Measurements from ENCODE around the gene BMP2K. TPM values are rescaled to one million over a fixed set of nuclear protein-coding genes. Genes with fewer than 3 reads are reported as not detected.

Gene BMP2K
- total RNA-seq, 6 donors from 2014 or later: 34.2 to 50.3 (median 42.1) TPM

DNA sequence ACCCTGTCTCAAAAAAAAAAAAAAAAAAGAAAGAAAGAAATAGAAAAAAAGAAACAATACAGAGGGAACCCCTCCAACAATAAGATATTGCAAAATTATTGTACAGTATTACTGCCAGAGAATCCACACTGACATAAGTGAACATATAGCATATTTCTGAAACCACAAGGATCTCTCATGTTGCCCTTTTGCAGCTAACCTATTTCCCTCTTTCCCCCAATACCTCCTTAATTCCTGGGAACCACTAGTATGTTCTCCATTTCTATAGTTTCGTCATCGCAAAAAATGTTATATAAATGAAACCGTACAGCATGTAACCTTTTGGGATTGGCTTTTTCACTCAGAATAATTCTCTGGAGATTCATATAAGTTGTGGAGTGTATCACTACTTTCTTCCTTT is 20.0 kb upstream of the BMP2K start:
- no peaks in the 10 kb centered on the region for H3K27me3 ChIP-seq
- H3K9me3 ChIP-seq: no peaks in the 10 kb centered on the region
- ATAC-seq (ENCODE audit: low FRiP score in 2 of 2): no peak
- no peak overlapping the region for H3K27ac ChIP-seq
- H3K4me1 ChIP-seq: no peaks in the 10 kb centered on the region
- no peak overlapping the region for H3K4me3 ChIP-seq
- no peak for TF ChIP-seq CTCF (IDR thresholded peaks at IDR 0.05)
- no peak for TF ChIP-seq POLR2AphosphoS5 (IDR thresholded peaks at IDR 0.05)
- no peak for TF ChIP-seq POLR2A (IDR thresholded peaks at IDR 0.05)
- TF ChIP-seq EP300 (IDR thresholded peaks at IDR 0.05): no peak
- H3K36me3 ChIP-seq: no peaks in the 10 kb centered on the region
- no peak for DNase-seq
- 81 to 87% methylated on average over 3 of the region's 3 CpGs for WGBS, 2 donors

GRCh38 chr4:78756776-78757175 is 19.4 kb upstream of the BMP2K start:
- DNase-seq (no peak), ATAC-seq (ENCODE audit: low FRiP score in 2 of 2) (no peak)
- WGBS, 2 donors: 86 to 92% methylated on average over 1 of the region's 1 CpG
- no peak overlapping the region for H3K4me3 ChIP-seq
- no peaks in the 10 kb centered on the region for H3K27me3 ChIP-seq
- no peaks in the 10 kb centered on the region for H3K9me3 ChIP-seq
- no peaks in the 10 kb centered on the region for H3K36me3 ChIP-seq
- H3K27ac ChIP-seq: no peak overlapping the region
- H3K4me1 ChIP-seq: no peaks in the 10 kb centered on the region
- no peak for TF ChIP-seq POLR2AphosphoS5 (IDR thresholded peaks at IDR 0.05)
- no peak for TF ChIP-seq POLR2A (IDR thresholded peaks at IDR 0.05)
- TF ChIP-seq EP300 (IDR thresholded peaks at IDR 0.05): no peak
- no peak for TF ChIP-seq CTCF (IDR thresholded peaks at IDR 0.05)

GRCh38 chr4:78757574-78757973 is 18.6 kb upstream of the BMP2K start:
- WGBS, 2 donors: 89 to 100% methylated on average over 1 of the region's 1 CpG
- no peaks in the 10 kb centered on the region for H3K36me3 ChIP-seq
- no peaks in the 10 kb centered on the region for H3K27me3 ChIP-seq
- no peak for ATAC-seq (ENCODE audit: low FRiP score in 2 of 2)
- no peak overlapping the region for H3K27ac ChIP-seq
- TF ChIP-seq EP300 (IDR thresholded peaks at IDR 0.05): no peak
- TF ChIP-seq POLR2A (IDR thresholded peaks at IDR 0.05): no peak
- TF ChIP-seq POLR2AphosphoS5 (IDR thresholded peaks at IDR 0.05): no peak
- TF ChIP-seq CTCF (IDR thresholded peaks at IDR 0.05): no peak
- no peaks in the 10 kb centered on the region for H3K9me3 ChIP-seq
- H3K4me3 ChIP-seq: no peak overlapping the region
- no peak for DNase-seq
- H3K4me1 ChIP-seq: no peaks in the 10 kb centered on the region

DNA sequence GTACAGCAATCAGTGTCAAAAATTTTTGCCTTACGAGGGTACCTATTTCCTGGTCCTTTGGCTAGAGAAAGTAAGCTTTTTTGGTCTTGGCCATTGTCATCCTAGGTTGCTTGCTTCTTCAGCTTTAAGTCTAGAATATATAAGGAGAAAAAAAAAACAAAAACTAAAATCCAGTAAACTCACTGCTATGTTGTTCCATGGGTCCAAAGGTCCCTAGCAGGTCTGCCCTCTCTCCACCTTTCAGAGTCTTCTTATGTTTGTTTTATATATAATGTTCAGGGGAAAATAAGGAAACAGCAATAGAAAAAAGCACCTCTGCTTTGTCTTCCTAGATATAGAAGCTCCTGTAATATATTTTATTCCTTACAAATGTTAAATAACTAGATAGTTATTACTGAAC is 18.1 kb upstream of the BMP2K start:
- Histone ChIP-seq H3K27me3 (no peaks in the 10 kb centered on the region), H3K4me3 (no peak overlapping the region), H3K9me3 (no peaks in the 10 kb centered on the region), H3K36me3 (no peaks in the 10 kb centered on the region), H3K4me1 (no peaks in the 10 kb centered on the region), H3K27ac (no peak overlapping the region)
- WGBS, 2 donors: 88 to 95% methylated on average over 1 of the region's 1 CpG
- no peak for DNase-seq
- TF ChIP-seq EP300 (IDR thresholded peaks at IDR 0.05) (no peak), CTCF (IDR thresholded peaks at IDR 0.05) (no peak), POLR2A (IDR thresholded peaks at IDR 0.05) (no peak)
- ATAC-seq (ENCODE audit: low FRiP score in 2 of 2): no peak

- no peak for TF ChIP-seq EP300 (IDR thresholded peaks at IDR 0.05)
- no peak for TF ChIP-seq POLR2A (IDR thresholded peaks at IDR 0.05)
- TF ChIP-seq CTCF (IDR thresholded peaks at IDR 0.05): no peak
- no peak for TF ChIP-seq POLR2AphosphoS5 (IDR thresholded peaks at IDR 0.05)
- no peaks in the 10 kb centered on the region for H3K9me3 ChIP-seq
- no peak overlapping the region for H3K27ac ChIP-seq
- no peaks in the 10 kb centered on the region for H3K27me3 ChIP-seq
- H3K36me3 ChIP-seq: no peaks in the 10 kb centered on the region
- H3K4me1 ChIP-seq: peaks cover 0 to 8% (median 6%) of the 10 kb centered on the region in 4 donors
- DNase-seq (no peak), ATAC-seq (ENCODE audit: low FRiP score in 2 of 2) (no peak)
- no peak overlapping the region for H3K4me3 ChIP-seq
- 94% methylated on average over 2 of the region's 2 CpGs for WGBS, 2 donors
These were observed 13.6 kb upstream of the BMP2K start for GRCh38 chr4:78762529-78762928.
